Measurements from ENCODE around the gene GNLY. TPM values are rescaled to one million over a fixed set of nuclear protein-coding genes. Genes with fewer than 3 reads are reported as not detected.

GNLY gene
- total RNA-seq, 1 experiment from 2014 or later: not detected

GRCh38 chr2:85744055-85744454 is 49.9 kb downstream of the GNLY start:
- intact Hi-C loops (cut with micrococcal nuclease; ENCODE audit: unreplicated experiment): no loop called here
- POLR2A ChIA-PET: no interaction called here
- H3K27me3 Mint-ChIP-seq (ENCODE audit: insufficient read depth, unreplicated experiment): peaks cover 30% of the 10 kb centered on the region
- no peak overlapping the region for H3K27ac Mint-ChIP-seq (ENCODE audit: unreplicated experiment)
- no peak for DNase-seq
- Histone ChIP-seq H3K27me3 (replicated peaks; ENCODE audit: control insufficient read depth, insufficient read depth, low read length) (peaks cover 6% of the 10 kb centered on the region), H3K36me3 (ENCODE audit: control insufficient read depth, insufficient read depth, low read length) (no peaks in the 10 kb centered on the region), H3K9me3 (no peaks in the 10 kb centered on the region), H3K4me1 (no peaks in the 10 kb centered on the region), H3K4me3 (ENCODE audit: low read depth, low read length) (no peak overlapping the region)
- H3K4me1 Mint-ChIP-seq (ENCODE audit: low read depth, unreplicated experiment): no peaks in the 10 kb centered on the region
- BruUV-seq (replicated peaks): no TSS peak
- no peaks in the 10 kb centered on the region for H3K36me3 Mint-ChIP-seq (ENCODE audit: insufficient read depth, unreplicated experiment)
- CTCF ChIA-PET: no interaction called here
- H3K4me3 Mint-ChIP-seq (ENCODE audit: unreplicated experiment): no peak overlapping the region
- H3K9me3 Mint-ChIP-seq (ENCODE audit: unreplicated experiment): no peaks in the 10 kb centered on the region
- no peak for TF ChIP-seq CTCF (IDR thresholded peaks at IDR 0.05; ENCODE audit: insufficient read depth in 1 of 2, low read depth in 1 of 2, low read length in 1 of 2, severe bottlenecking in 1 of 2, unreplicated experiment in 1 of 2)

- H3K27me3 Mint-ChIP-seq (ENCODE audit: insufficient read depth, unreplicated experiment): peaks cover 25% of the 10 kb centered on the region
Measured at GRCh38 chr2:85744741-85745601, 50.8 kb downstream of the GNLY start.

GRCh38 chr2:85745619-85746018 is 51.5 kb downstream of the GNLY start:
- Histone ChIP-seq H3K36me3 (ENCODE audit: control insufficient read depth, insufficient read depth, low read length) (no peaks in the 10 kb centered on the region), H3K9me3 (no peaks in the 10 kb centered on the region), H3K4me1 (no peaks in the 10 kb centered on the region), H3K4me3 (ENCODE audit: low read depth, low read length) (no peak overlapping the region), H3K27me3 (replicated peaks; ENCODE audit: control insufficient read depth, insufficient read depth, low read length) (peaks cover 6% of the 10 kb centered on the region)
- Mint-ChIP-seq H3K9me3 (ENCODE audit: unreplicated experiment) (no peaks in the 10 kb centered on the region), H3K4me3 (ENCODE audit: unreplicated experiment) (no peak overlapping the region), H3K4me1 (ENCODE audit: low read depth, unreplicated experiment) (no peaks in the 10 kb centered on the region), H3K27ac (ENCODE audit: unreplicated experiment) (no peak overlapping the region), H3K36me3 (ENCODE audit: insufficient read depth, unreplicated experiment) (no peaks in the 10 kb centered on the region), H3K27me3 (ENCODE audit: insufficient read depth, unreplicated experiment) (peaks cover 24% of the 10 kb centered on the region)
- no TSS peak for BruUV-seq (replicated peaks)
- ChIA-PET CTCF (interaction anchor here (1.8 kb wide), 1 partner anchor 68 kb away, joined by 6 read pairs; no protein-coding TSS in a partner anchor), POLR2A (no interaction called here)
- intact Hi-C loops (cut with micrococcal nuclease; ENCODE audit: unreplicated experiment): no loop called here
- no peak for TF ChIP-seq CTCF (IDR thresholded peaks at IDR 0.05; ENCODE audit: insufficient read depth in 1 of 2, low read depth in 1 of 2, low read length in 1 of 2, severe bottlenecking in 1 of 2, unreplicated experiment in 1 of 2)
- no peak for DNase-seq

More at GRCh38 chr2:85744741-85745601, 50.8 kb downstream of the GNLY start:
- Histone ChIP-seq H3K4me1 (no peaks in the 10 kb centered on the region), H3K9me3 (no peaks in the 10 kb centered on the region), H3K36me3 (ENCODE audit: control insufficient read depth, insufficient read depth, low read length) (no peaks in the 10 kb centered on the region), H3K4me3 (ENCODE audit: low read depth, low read length) (no peak overlapping the region), H3K27me3 (replicated peaks; ENCODE audit: control insufficient read depth, insufficient read depth, low read length) (peaks cover 6% of the 10 kb centered on the region)
- DNase-seq: no peak
- Mint-ChIP-seq H3K36me3 (ENCODE audit: insufficient read depth, unreplicated experiment) (no peaks in the 10 kb centered on the region), H3K9me3 (ENCODE audit: unreplicated experiment) (no peaks in the 10 kb centered on the region), H3K4me3 (ENCODE audit: unreplicated experiment) (no peak overlapping the region), H3K27ac (ENCODE audit: unreplicated experiment) (no peak overlapping the region), H3K4me1 (ENCODE audit: low read depth, unreplicated experiment) (no peaks in the 10 kb centered on the region)
- POLR2A ChIA-PET: no interaction called here
- TF ChIP-seq CTCF (IDR thresholded peaks at IDR 0.05; ENCODE audit: insufficient read depth in 1 of 2, low read depth in 1 of 2, low read length in 1 of 2, severe bottlenecking in 1 of 2, unreplicated experiment in 1 of 2): no peak
- BruUV-seq (replicated peaks): no TSS peak
- CTCF ChIA-PET: interaction anchor here (1.8 kb wide), 1 partner anchor 69 kb away, joined by 6 read pairs; no protein-coding TSS in a partner anchor
- intact Hi-C loops (cut with micrococcal nuclease; ENCODE audit: unreplicated experiment): no loop called here
